ENCODE data around the gene CCDC148.
A peak's percentile ranks its signal among the peaks of the same experiment; 100 is the strongest.

Gene CCDC148

GRCh38 chr2:158456309-158457066, at the start of gene CCDC148, which contains the start of gene PKP4:
TSS of gene CCDC148 (minus strand) at chr2:158456753. CDS start at chr2:158456439, 314 bp downstream.
TSS of gene PKP4 (plus strand) at chr2:158456952. CDS start at chr2:158533185, 76,233 bp downstream.
- peak; percentile 91 for DNase-seq

GRCh38 chr2:158505448-158505934, 48.9 kb upstream of the CCDC148 start:
- DNase-seq, result no peak

- DNase-seq, result no peak
These were observed 47.5 kb upstream of the CCDC148 start for GRCh38 chr2:158504088-158504487.

GRCh38 chr2:158502974-158503373, 46.4 kb upstream of the CCDC148 start:
- no peak for DNase-seq

- no peak for DNase-seq
These were observed 44.7 kb upstream of the CCDC148 start for GRCh38 chr2:158501301-158501700.

GRCh38 chr2:158500333-158500732, 43.8 kb upstream of the CCDC148 start:
- DNase-seq, result no peak

- DNase-seq, result no peak
These were observed 42.8 kb upstream of the CCDC148 start for GRCh38 chr2:158499383-158499782.

GRCh38 chr2:158498749-158499136, 42.2 kb upstream of the CCDC148 start:
- no peak for DNase-seq

GRCh38 chr2:158498043-158498748, 41.6 kb upstream of the CCDC148 start:
- DNase-seq, result no peak

GRCh38 chr2:158497486-158497885, 40.9 kb upstream of the CCDC148 start:
- no peak for DNase-seq

- no peak for DNase-seq
These were observed 40.4 kb upstream of the CCDC148 start for GRCh38 chr2:158496986-158497385.

- no peak for DNase-seq
These were observed 38.6 kb upstream of the CCDC148 start for GRCh38 chr2:158495175-158495574.

- no peak for DNase-seq
These were observed 36.9 kb upstream of the CCDC148 start for GRCh38 chr2:158493458-158493857.

GRCh38 chr2:158491072-158491471, 34.5 kb upstream of the CCDC148 start:
- DNase-seq, result no peak

- no peak for DNase-seq
These were observed 33.0 kb upstream of the CCDC148 start for GRCh38 chr2:158489366-158490112.

GRCh38 chr2:158488442-158489216, 32.1 kb upstream of the CCDC148 start:
- no peak for DNase-seq

- DNase-seq, result no peak
These were observed 30.9 kb upstream of the CCDC148 start for GRCh38 chr2:158487419-158487818.

- no peak for DNase-seq
These were observed 30.4 kb upstream of the CCDC148 start for GRCh38 chr2:158486970-158487325.

GRCh38 chr2:158486150-158486969, 29.8 kb upstream of the CCDC148 start:
- no peak for DNase-seq

GRCh38 chr2:158484892-158485556, 28.5 kb upstream of the CCDC148 start:
- no peak for DNase-seq

GRCh38 chr2:158482594-158482993, 26.0 kb upstream of the CCDC148 start:
- no peak for DNase-seq

All from activated naive CD4-positive, alpha-beta T cell treated with Interleukin-2 at 50 U/mL for 16 hours (primary cell).